GM21360 (cell line): Measurements from ENCODE around the gene CLHC1.

Experiments
- ATAC-seq: cut with Tn5 transposase; IDR thresholded peaks from one replicate; pipeline ENCODE4 v1.9.1; 2021; ENCODE audit warnings: mild to moderate bottlenecking, moderate library complexity; ENCODE audit not compliant: unreplicated experiment

Gene CLHC1

GRCh38 chr2:55169915-55170314 is 62.2 kb downstream of the CLHC1 start:
- no peak for ATAC-seq

GRCh38 chr2:55169359-55169758 is 62.7 kb downstream of the CLHC1 start:
- ATAC-seq: no peak

- ATAC-seq: peak; percentile 70
These were observed 63.6 kb downstream of the CLHC1 start for GRCh38 chr2:55168221-55169154.

GRCh38 chr2:55165626-55166025 is 66.5 kb downstream of the CLHC1 start:
- no peak for ATAC-seq

GRCh38 chr2:55164534-55165480 is 67.3 kb downstream of the CLHC1 start:
- no peak for ATAC-seq

GRCh38 chr2:55163941-55164390 is 68.1 kb downstream of the CLHC1 start:
- no peak for ATAC-seq

- no peak for ATAC-seq
These were observed 68.8 kb downstream of the CLHC1 start for GRCh38 chr2:55163274-55163721.

- no peak for ATAC-seq
These were observed 69.6 kb downstream of the CLHC1 start for GRCh38 chr2:55162284-55163006.

GRCh38 chr2:55161295-55162210 is 70.5 kb downstream of the CLHC1 start:
- no peak for ATAC-seq

- ATAC-seq: no peak
These were observed 71.7 kb downstream of the CLHC1 start for GRCh38 chr2:55160422-55160821.

- ATAC-seq: no peak
These were observed 72.3 kb downstream of the CLHC1 start for GRCh38 chr2:55159752-55160151.

- peak; percentile 58 for ATAC-seq
These were observed 72.9 kb downstream of the CLHC1 start for GRCh38 chr2:55159037-55159651.

GRCh38 chr2:55158111-55158814 is 73.8 kb downstream of the CLHC1 start:
- ATAC-seq: no peak

- no peak for ATAC-seq
These were observed 74.6 kb downstream of the CLHC1 start for GRCh38 chr2:55157474-55157884.

- ATAC-seq: no peak
These were observed 75.1 kb downstream of the CLHC1 start for GRCh38 chr2:55156984-55157383.

- no peak for ATAC-seq
These were observed 75.8 kb downstream of the CLHC1 start for GRCh38 chr2:55156326-55156725.

- ATAC-seq: no peak
These were observed 76.3 kb downstream of the CLHC1 start for GRCh38 chr2:55155764-55156281.

- no peak for ATAC-seq
These were observed 76.9 kb downstream of the CLHC1 start for GRCh38 chr2:55155206-55155605.
